HG03108 (cell line): ENCODE measurements around the gene ITPR2.
A peak's percentile ranks its signal among the peaks of the same experiment; 100 is the strongest.

ENCODE experiments used
- ATAC-seq: cut with Tn5 transposase; IDR thresholded peaks from one replicate; pipeline ENCODE4 v1.9.1; 2021; ENCODE audit warnings: moderate library complexity; ENCODE audit not compliant: unreplicated experiment

ITPR2 gene

DNA sequence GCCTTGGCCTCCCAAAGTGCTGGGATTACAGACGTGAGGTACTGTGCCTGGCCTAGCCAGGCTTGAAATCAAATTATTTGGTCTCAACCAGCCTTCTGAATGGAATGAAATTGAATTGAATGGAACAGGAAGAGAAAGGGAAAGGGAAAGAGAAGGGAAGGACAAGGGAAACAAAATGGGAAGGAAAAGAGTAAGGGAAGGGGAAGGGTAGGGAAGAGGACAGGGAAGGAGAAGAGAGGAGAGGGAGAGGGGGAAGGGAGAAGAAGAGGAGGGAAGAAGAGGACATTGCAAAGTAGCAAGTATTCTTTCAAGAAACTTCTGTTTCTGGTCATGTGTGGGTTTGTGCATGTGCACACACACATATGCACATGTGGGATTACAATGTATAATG lies 97.8 kb downstream of the ITPR2 start:
- no peak for ATAC-seq

DNA sequence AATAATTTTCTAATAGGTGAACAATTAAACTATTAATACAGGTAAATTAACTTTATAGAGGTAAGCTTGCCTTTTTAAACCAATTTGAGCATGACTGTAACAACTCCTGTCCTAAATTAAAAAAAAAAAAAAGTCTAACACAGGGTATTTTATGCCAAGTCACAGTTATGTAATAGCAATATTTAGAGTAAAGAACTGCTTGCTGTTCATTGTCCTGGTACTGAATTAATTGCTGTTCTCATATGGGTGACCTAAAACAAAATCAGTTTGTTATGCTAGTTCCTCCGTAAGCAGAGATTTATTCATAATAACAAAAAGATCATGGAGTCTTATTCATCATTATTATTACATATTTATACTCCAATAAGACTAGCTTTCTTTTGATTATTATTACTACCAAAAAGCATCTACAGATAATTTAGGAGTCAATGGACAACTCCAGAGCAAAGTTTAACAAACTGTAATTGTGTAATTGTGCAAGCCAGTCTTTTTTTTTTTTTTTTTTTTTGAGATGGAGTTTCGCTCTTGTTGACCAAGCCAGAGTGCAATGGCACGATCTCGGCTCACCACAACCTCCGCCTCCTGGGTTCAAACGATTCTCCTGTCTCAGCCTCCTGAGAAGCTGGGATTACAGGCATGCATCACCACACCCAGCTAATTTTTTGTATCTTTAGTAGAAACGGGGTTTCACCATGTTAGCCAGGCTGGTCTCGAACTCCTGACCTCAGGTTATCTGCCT lies 98.3 kb downstream of the ITPR2 start:
- no peak for ATAC-seq

DNA sequence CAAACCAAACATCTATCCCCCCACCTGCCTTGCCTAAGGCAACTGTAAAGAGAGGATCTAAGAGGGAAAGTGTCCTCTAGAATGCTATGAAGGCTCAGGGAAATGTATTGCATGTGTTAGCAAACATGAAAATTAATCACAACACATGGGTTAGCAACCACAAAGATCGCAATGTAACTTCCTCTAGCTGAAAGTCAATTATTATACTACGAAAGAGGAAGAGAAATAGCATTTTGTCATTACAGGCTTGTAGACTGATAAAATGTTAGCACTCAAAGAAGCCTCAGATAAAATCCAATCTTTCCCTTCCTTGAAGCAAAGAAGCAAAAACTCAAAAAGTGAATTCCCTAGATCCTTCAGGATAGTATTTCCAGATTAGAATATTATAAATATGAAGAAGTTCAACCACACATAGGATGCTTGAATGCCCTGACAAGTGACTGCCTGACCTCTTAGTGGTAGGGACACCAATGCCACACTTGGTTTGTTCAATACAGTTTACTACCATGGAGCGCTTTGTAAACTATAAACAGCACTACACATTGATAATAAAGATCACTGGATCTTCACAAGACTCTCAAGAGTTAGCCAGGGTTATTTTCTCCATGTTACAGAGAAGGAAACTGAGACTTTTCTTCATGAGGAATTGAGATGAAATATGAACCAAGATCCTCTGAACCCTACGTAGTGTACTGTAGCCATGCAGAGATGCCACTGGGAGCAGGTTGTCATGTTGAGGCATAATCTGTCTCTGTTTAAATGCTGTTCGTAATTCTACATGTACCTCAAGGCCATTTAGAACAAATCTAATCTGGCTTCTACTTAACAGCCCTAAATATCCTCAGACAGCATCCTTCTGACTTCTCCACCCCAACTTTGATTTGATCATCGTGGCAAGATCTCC lies 100.7 kb downstream of the ITPR2 start:
- peak; percentile 53 for ATAC-seq

GRCh38 chr12:26730481-26731350 lies 102.3 kb downstream of the ITPR2 start:
- ATAC-seq: no peak

GRCh38 chr12:26729137-26729671 lies 103.8 kb downstream of the ITPR2 start:
- ATAC-seq: peak; percentile 34

- peak; percentile 44 for ATAC-seq
Measured at GRCh38 chr12:26728205-26729050, 104.6 kb downstream of the ITPR2 start.

GRCh38 chr12:26727482-26728204 lies 105.4 kb downstream of the ITPR2 start:
- ATAC-seq: no peak

DNA sequence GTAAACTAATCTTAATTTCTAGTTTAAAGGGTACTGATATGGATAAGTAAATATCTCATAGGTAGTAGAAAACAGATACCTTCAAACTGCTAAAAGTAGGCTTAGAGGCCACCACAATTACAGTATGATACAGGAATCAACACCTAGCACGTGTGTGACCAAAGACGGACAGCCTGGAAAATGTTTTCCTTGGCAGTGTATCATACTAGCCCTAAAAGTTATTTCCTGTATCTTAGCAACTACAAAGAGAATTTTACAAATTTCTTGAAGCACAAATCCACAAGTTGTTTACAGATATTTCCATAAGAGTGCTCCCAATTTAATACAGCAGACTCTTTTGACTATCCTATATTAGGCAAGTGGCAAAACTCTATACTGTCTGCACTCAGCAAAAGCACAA lies 106.0 kb downstream of the ITPR2 start:
- no peak for ATAC-seq

- no peak for ATAC-seq
Measured at GRCh38 chr12:26725276-26725916, 107.6 kb downstream of the ITPR2 start.

DNA sequence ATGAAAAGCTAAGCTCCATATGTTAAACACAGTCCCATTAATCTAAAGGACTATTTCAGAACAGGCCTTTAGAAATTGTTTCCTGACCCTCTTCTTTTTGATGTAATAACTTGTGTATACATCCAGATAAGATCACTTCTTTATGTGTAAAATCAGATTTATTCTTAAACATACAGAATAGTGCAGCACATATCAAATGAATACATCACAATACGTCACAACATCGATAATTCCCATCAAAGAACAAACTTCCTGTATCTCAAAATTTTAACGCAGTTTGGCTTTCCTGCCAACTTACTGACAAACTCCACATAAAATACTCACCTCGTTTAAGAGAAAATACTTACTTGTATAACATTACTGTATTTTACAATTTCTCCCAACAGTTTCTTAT lies 108.7 kb downstream of the ITPR2 start:
- ATAC-seq: no peak

GRCh38 chr12:26723379-26724308 lies 109.3 kb downstream of the ITPR2 start:
- no peak for ATAC-seq

DNA sequence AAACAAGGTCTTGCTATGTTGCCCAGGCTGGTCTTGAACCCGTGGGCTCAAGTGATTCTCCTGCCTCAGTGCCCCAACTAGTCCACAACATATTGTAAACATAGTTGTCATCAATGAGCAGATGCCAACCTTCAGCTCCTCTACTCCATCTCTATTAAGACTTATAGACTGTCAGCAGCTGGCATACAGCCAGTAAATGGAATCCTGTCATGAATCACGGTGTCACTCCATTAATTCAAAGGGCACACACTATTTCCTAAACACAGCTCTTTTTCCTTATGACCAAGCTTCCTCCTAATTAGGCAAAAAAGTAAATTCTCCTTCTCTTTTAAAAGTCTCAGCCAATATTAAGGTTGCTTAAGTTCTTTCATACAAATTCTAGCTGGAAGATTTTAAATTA lies 111.2 kb downstream of the ITPR2 start:
- no peak for ATAC-seq

DNA sequence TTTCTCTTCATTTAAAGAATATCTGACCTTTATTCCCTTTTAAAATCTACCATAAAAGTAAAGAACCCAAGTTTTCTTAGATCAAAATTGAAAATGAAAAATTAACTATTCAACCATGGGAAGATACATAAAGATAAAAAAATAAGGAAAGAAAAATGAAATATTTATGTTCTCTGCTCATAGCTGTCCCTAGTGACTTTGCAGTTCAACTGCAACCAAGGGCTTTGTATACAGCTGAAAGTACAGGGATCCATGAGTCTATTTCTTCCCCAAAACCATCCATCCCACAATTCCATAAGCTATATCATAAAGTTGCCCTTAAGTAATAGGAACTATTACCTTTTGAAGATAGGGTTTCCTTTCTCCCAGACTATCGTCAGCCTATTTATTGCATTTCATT lies 113.1 kb downstream of the ITPR2 start:
- ATAC-seq: no peak

GRCh38 chr12:26717757-26718156 lies 115.2 kb downstream of the ITPR2 start:
- ATAC-seq: no peak

DNA sequence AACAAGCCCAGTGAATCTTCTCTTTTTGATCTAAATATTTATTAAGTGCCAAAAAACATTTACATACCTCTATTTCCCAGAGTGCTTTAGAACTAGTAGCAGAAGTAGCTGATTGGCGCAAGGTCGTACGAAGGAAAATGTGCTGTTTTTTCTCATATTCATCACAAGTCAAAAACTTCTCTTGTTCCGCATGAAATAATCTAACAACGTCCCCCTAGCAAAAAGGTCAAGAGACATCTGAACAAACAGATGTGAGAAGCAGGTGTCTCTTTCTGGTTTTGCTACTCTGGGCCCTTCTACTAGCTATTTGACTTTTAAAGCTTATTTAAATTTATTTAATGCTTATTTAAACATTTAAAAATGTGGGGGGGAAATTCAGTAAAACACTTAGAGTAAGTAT lies 117.8 kb downstream of the ITPR2 start:
- no peak for ATAC-seq

- ATAC-seq: peak; percentile 60
Measured at GRCh38 chr12:26713885-26714383, 119.1 kb downstream of the ITPR2 start.

GRCh38 chr12:26712892-26713291 lies 120.1 kb downstream of the ITPR2 start:
- no peak for ATAC-seq

- no peak for ATAC-seq
Measured at GRCh38 chr12:26711569-26711968, 121.4 kb downstream of the ITPR2 start.
